ENCODE results near the gene HOGA1.

HOGA1 gene

DNA sequence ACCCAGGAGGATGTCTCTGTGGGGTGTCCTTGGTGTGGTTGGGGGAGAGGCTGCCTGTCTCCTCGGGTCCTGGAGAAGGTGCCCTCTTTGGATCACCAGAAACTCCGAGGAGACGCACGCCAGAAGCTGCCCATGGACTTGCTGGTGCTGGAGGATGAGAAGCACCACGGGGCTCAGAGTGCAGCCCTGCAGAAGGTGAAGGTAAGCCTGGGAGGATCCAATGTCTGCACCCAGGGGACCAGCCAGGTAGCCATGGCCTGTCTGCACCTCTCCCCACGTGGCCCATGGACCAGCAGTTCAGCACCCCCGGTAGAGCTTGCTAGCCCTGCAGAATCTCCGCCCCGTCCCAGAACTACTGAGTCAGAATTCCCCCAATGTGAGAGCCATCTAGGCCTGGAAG lies 6.5 kb upstream of the HOGA1 start:
- no peaks in the 10 kb centered on the region for H4K20me1 ChIP-seq (ENCODE audit: insufficient read depth, low read length)
- H3K4me2 ChIP-seq (ENCODE audit: low read length) = no peak overlapping the region
- H3K9me2 ChIP-seq (ENCODE audit: low read depth, low read length) = no peaks in the 10 kb centered on the region
- no peaks in the 10 kb centered on the region for H3K27me3 ChIP-seq (ENCODE audit: insufficient read depth, low read length)
- H3K9ac ChIP-seq (ENCODE audit: low read length) = no peak overlapping the region
- no peaks in the 10 kb centered on the region for H3K79me2 ChIP-seq (ENCODE audit: insufficient read depth, low read length)
- no peak for TF ChIP-seq EZH2 (IDR thresholded peaks at IDR 0.05; ENCODE audit: borderline replicate concordance, low read length)
- TF ChIP-seq, protein P1, sequence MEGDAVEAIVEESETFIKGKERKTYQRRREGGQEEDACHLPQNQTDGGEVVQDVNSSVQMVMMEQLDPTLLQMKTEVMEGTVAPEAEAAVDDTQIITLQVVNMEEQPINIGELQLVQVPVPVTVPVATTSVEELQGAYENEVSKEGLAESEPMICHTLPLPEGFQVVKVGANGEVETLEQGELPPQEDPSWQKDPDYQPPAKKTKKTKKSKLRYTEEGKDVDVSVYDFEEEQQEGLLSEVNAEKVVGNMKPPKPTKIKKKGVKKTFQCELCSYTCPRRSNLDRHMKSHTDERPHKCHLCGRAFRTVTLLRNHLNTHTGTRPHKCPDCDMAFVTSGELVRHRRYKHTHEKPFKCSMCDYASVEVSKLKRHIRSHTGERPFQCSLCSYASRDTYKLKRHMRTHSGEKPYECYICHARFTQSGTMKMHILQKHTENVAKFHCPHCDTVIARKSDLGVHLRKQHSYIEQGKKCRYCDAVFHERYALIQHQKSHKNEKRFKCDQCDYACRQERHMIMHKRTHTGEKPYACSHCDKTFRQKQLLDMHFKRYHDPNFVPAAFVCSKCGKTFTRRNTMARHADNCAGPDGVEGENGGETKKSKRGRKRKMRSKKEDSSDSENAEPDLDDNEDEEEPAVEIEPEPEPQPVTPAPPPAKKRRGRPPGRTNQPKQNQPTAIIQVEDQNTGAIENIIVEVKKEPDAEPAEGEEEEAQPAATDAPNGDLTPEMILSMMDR (IDR thresholded peaks at IDR 0.05; ENCODE audit: low read length) = no peak
- no peaks in the 10 kb centered on the region for H3K4me1 ChIP-seq (ENCODE audit: insufficient read depth, low read length, severe bottlenecking)
- no peaks in the 10 kb centered on the region for H3K9me3 ChIP-seq (ENCODE audit: low read length)
- no peaks in the 10 kb centered on the region for H3K36me3 ChIP-seq (ENCODE audit: insufficient read depth, low read length)
- no peaks in the 10 kb centered on the region for H3F3A ChIP-seq (ENCODE audit: insufficient read depth, low read length)
- no peak overlapping the region for H2AFZ ChIP-seq (ENCODE audit: low read length)
- no peak overlapping the region for H3K4me3 ChIP-seq (ENCODE audit: low read depth, low read length, poor library complexity, severe bottlenecking)
- no peak overlapping the region for H3K27ac ChIP-seq (ENCODE audit: low read depth, low read length, poor library complexity, severe bottlenecking)

DNA sequence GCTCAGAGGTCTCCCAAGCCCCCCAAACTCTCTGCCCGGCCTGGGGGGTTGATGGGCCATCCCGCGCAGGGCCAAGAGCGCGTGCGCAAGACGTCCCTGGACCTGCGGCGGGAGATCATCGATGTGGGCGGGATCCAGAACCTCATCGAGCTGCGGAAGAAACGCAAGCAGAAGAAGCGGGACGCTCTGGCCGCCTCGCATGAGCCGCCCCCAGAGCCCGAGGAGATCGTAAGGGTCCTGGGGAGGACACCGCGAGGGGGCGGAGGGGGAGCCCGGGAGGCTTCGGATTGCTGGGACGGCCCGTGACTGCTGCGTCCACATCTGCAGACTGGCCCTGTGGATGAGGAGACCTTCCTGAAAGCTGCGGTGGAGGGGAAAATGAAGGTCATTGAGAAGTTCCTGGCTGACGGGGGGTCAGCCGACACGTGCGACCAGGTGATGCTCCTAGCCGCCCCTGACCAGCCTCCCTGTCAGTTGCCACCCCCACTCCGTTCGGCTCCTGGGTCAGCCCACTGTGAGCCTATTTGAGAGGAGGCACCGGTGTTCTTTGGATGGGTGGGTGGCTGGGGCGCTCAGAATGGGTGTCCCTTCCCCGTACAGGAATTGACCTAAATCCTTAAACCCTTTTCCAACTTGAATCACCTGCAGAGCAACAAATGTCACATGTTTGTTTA lies 5.9 kb upstream of the HOGA1 start:
- Histone ChIP-seq H3K9ac (ENCODE audit: low read length) (no peak overlapping the region), H3K27me3 (ENCODE audit: insufficient read depth, low read length) (no peaks in the 10 kb centered on the region), H3K9me3 (ENCODE audit: low read length) (no peaks in the 10 kb centered on the region), H3K9me2 (ENCODE audit: low read depth, low read length) (no peaks in the 10 kb centered on the region), H3K79me2 (ENCODE audit: insufficient read depth, low read length) (no peaks in the 10 kb centered on the region), H3K4me1 (ENCODE audit: insufficient read depth, low read length, severe bottlenecking) (no peaks in the 10 kb centered on the region), H3K4me3 (ENCODE audit: low read depth, low read length, poor library complexity, severe bottlenecking) (no peak overlapping the region), H3K36me3 (ENCODE audit: insufficient read depth, low read length) (no peaks in the 10 kb centered on the region), H3K4me2 (ENCODE audit: low read length) (no peak overlapping the region), H4K20me1 (ENCODE audit: insufficient read depth, low read length) (no peaks in the 10 kb centered on the region), H3F3A (ENCODE audit: insufficient read depth, low read length) (no peaks in the 10 kb centered on the region), H2AFZ (ENCODE audit: low read length) (no peak overlapping the region), H3K27ac (ENCODE audit: low read depth, low read length, poor library complexity, severe bottlenecking) (no peak overlapping the region)
- no peak for TF ChIP-seq EZH2 (IDR thresholded peaks at IDR 0.05; ENCODE audit: borderline replicate concordance, low read length)
- TF ChIP-seq, protein P1 (IDR thresholded peaks at IDR 0.05; ENCODE audit: low read length) = no peak

DNA sequence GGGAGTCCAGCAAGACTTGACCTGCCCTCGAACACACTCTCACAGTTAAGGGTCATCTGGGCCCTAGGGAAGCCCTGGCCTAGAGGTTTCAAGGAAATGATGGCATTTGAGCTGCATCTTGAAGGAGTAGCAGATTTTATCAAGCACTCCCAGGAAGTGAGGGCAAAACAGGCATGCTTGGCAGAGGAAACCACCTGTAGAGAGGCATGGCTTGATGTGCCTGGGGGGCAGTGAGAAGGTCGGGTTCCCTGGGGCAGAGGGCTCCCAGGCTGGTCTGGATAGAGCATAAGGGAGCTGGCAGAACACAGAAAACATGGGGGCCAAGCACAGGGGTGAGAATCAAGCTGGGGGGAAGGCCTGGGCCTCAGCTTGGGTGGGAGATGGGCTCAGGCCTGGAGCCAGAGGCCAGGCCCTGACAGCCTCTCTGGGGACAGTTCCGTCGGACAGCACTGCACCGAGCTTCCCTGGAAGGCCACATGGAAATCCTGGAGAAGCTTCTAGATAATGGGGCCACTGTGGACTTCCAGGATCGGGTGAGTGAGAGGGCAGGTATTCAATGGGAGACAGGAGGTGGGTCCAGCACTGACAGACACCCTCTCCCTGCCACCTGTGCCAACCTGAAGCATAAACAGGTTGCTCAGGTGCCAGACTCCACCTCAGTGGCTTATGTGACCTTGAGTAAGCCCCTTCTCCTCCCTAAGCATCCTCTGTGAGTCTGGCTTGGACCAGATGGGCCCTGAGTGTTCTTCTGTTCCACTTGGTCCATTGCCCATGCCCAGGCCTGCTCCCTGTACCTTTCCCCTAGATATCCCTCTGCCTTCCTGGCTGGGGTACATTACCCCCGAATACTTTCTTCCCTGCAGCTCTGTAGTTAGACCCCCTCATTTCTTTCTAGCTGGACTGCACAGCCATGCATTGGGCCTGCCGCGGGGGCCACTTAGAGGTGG lies 3.5 kb upstream of the HOGA1 start:
- Histone ChIP-seq H2AFZ (ENCODE audit: low read length) (no peak overlapping the region), H3K79me2 (ENCODE audit: insufficient read depth, low read length) (no peaks in the 10 kb centered on the region), H3K9me2 (ENCODE audit: low read depth, low read length) (no peaks in the 10 kb centered on the region), H3K4me1 (ENCODE audit: insufficient read depth, low read length, severe bottlenecking) (no peaks in the 10 kb centered on the region), H3F3A (ENCODE audit: insufficient read depth, low read length) (no peaks in the 10 kb centered on the region), H3K9me3 (ENCODE audit: low read length) (no peaks in the 10 kb centered on the region), H3K36me3 (ENCODE audit: insufficient read depth, low read length) (no peaks in the 10 kb centered on the region), H3K9ac (ENCODE audit: low read length) (no peak overlapping the region), H4K20me1 (ENCODE audit: insufficient read depth, low read length) (no peaks in the 10 kb centered on the region), H3K27me3 (ENCODE audit: insufficient read depth, low read length) (no peaks in the 10 kb centered on the region), H3K4me3 (ENCODE audit: low read depth, low read length, poor library complexity, severe bottlenecking) (no peak overlapping the region), H3K4me2 (ENCODE audit: low read length) (no peak overlapping the region), H3K27ac (ENCODE audit: low read depth, low read length, poor library complexity, severe bottlenecking) (no peak overlapping the region)
- TF ChIP-seq EZH2 (IDR thresholded peaks at IDR 0.05; ENCODE audit: borderline replicate concordance, low read length) = no peak
- TF ChIP-seq, protein P1 (IDR thresholded peaks at IDR 0.05; ENCODE audit: low read length) = no peak
